ENCODE measurements around the gene RPRD1B. TPM values are rescaled to one million over a fixed set of nuclear protein-coding genes. Genes with fewer than 3 reads are reported as not detected.

Gene RPRD1B
- total and polyA plus RNA-seq, 2 experiments from 2014 or later: 31.0 to 43.5 TPM

- Histone ChIP-seq H3K4me1 (ENCODE audit: low read depth) (peaks cover 19% of the 10 kb centered on the region), H3K9me3 (ENCODE audit: low read depth) (no peaks in the 10 kb centered on the region), H3K27ac (no peak overlapping the region), H3K36me3 (no peaks in the 10 kb centered on the region), H3K27me3 (no peaks in the 10 kb centered on the region), H3K4me3 (no peak overlapping the region)
- no peak for DNase-seq (ENCODE audit: low read depth in 1 of 2, low spot score in 1 of 2)
- TF ChIP-seq CTCF (IDR thresholded peaks at IDR 0.05; ENCODE audit: low read depth, low read length): no peak
Observed at GRCh38 chr20:38115896-38116295, 82.3 kb downstream of the RPRD1B start.

GRCh38 chr20:38116409-38117165 is 83.0 kb downstream of the RPRD1B start:
- DNase-seq (ENCODE audit: low read depth in 1 of 2, low spot score in 1 of 2): no peak
- H3K36me3 ChIP-seq: no peaks in the 10 kb centered on the region
- peaks cover 12% of the 10 kb centered on the region for H3K4me1 ChIP-seq (ENCODE audit: low read depth)
- H3K4me3 ChIP-seq: no peak overlapping the region
- no peaks in the 10 kb centered on the region for H3K27me3 ChIP-seq
- H3K9me3 ChIP-seq (ENCODE audit: low read depth): no peaks in the 10 kb centered on the region
- no peak for TF ChIP-seq CTCF (IDR thresholded peaks at IDR 0.05; ENCODE audit: low read depth, low read length)
- H3K27ac ChIP-seq: no peak overlapping the region

GRCh38 chr20:38117205-38117604 is 83.7 kb downstream of the RPRD1B start:
- Histone ChIP-seq H3K4me3 (no peak overlapping the region), H3K27me3 (no peaks in the 10 kb centered on the region), H3K36me3 (no peaks in the 10 kb centered on the region), H3K9me3 (ENCODE audit: low read depth) (no peaks in the 10 kb centered on the region), H3K27ac (peak overlapping the region; percentile 55), H3K4me1 (ENCODE audit: low read depth) (peaks cover 6% of the 10 kb centered on the region)
- DNase-seq (ENCODE audit: low read depth in 1 of 2, low spot score in 1 of 2): no peak
- TF ChIP-seq CTCF (IDR thresholded peaks at IDR 0.05; ENCODE audit: low read depth, low read length): no peak

- peak overlapping the region; percentile 55 for H3K27ac ChIP-seq
- H3K27me3 ChIP-seq: no peaks in the 10 kb centered on the region
- peaks cover 5% of the 10 kb centered on the region for H3K4me1 ChIP-seq (ENCODE audit: low read depth)
- DNase-seq (ENCODE audit: low read depth in 1 of 2, low spot score in 1 of 2): peak in 1 of 2 donors; percentile 68
- no peak for TF ChIP-seq CTCF (IDR thresholded peaks at IDR 0.05; ENCODE audit: low read depth, low read length)
- H3K9me3 ChIP-seq (ENCODE audit: low read depth): no peaks in the 10 kb centered on the region
- no peak overlapping the region for H3K4me3 ChIP-seq
- no peaks in the 10 kb centered on the region for H3K36me3 ChIP-seq
Observed at GRCh38 chr20:38117635-38118034, 84.1 kb downstream of the RPRD1B start.

- DNase-seq (ENCODE audit: low read depth in 1 of 2, low spot score in 1 of 2): no peak
- no peaks in the 10 kb centered on the region for H3K9me3 ChIP-seq (ENCODE audit: low read depth)
- no peaks in the 10 kb centered on the region for H3K36me3 ChIP-seq
- no peak overlapping the region for H3K27ac ChIP-seq
- peaks cover 13% of the 10 kb centered on the region for H3K4me1 ChIP-seq (ENCODE audit: low read depth)
- H3K4me3 ChIP-seq: no peak overlapping the region
- no peak for TF ChIP-seq CTCF (IDR thresholded peaks at IDR 0.05; ENCODE audit: low read depth, low read length)
- no peaks in the 10 kb centered on the region for H3K27me3 ChIP-seq
Observed at GRCh38 chr20:38119446-38119845, 85.9 kb downstream of the RPRD1B start.
